Testis (tissue), 2 donors: ENCODE measurements around the gene RGMA.

Experiments used
- POLR2A ChIP-seq: fragments of 450-650 bp; IDR thresholded peaks from one replicate; pipeline ENCODE4 v1.6.1; 2017; ENCODE audit warnings: antibody characterized with exemption, mild to moderate bottlenecking, moderate library complexity
- TF ChIP-seq, protein P1 (sequence below), 3 experiments: fragments of 450-650 bp in 2 of 3; fragments of 200-600 bp in 1 of 3; sonication (generic) in 1 of 3; IDR thresholded peaks; one replicate each; pipeline ENCODE4 v1.5.1; 2016 to 2019; ENCODE audit warnings: antibody characterized with exemption in 3 of 3, mild to moderate bottlenecking in 2 of 3, moderate library complexity in 1 of 3

DNA sequence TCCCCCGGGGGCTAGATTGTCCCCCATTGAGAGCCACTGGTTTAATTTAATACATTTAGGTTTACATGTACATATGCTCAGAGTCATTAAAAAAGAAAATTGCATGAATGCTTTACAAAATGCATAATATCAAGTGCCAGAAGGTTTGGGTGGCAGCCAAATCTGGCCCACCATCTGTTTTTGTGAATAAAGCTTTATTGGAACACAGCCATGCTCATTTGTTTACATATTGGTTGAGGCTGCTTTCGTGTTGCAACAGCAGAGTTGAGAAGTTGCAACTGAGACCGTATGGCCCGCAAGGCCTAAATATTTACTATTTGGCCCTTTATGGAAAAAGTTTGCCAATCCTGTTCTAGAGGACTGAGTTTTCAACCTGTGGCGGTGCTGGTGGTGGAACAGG is 32.1 kb upstream of the RGMA start:
- TF ChIP-seq, protein P1, sequence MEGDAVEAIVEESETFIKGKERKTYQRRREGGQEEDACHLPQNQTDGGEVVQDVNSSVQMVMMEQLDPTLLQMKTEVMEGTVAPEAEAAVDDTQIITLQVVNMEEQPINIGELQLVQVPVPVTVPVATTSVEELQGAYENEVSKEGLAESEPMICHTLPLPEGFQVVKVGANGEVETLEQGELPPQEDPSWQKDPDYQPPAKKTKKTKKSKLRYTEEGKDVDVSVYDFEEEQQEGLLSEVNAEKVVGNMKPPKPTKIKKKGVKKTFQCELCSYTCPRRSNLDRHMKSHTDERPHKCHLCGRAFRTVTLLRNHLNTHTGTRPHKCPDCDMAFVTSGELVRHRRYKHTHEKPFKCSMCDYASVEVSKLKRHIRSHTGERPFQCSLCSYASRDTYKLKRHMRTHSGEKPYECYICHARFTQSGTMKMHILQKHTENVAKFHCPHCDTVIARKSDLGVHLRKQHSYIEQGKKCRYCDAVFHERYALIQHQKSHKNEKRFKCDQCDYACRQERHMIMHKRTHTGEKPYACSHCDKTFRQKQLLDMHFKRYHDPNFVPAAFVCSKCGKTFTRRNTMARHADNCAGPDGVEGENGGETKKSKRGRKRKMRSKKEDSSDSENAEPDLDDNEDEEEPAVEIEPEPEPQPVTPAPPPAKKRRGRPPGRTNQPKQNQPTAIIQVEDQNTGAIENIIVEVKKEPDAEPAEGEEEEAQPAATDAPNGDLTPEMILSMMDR (IDR thresholded peaks at IDR 0.05), result no peak
- no peak for TF ChIP-seq POLR2A
